ENCODE results near the gene IGFBP4. TPM values are rescaled to one million over a fixed set of nuclear protein-coding genes. Genes with fewer than 3 reads are reported as not detected.

The IGFBP4 gene
- total and polyA plus RNA-seq, 2 of the 4 experiments (the other 2 are of a cell fraction), result 308 to 1,187 TPM

DNA sequence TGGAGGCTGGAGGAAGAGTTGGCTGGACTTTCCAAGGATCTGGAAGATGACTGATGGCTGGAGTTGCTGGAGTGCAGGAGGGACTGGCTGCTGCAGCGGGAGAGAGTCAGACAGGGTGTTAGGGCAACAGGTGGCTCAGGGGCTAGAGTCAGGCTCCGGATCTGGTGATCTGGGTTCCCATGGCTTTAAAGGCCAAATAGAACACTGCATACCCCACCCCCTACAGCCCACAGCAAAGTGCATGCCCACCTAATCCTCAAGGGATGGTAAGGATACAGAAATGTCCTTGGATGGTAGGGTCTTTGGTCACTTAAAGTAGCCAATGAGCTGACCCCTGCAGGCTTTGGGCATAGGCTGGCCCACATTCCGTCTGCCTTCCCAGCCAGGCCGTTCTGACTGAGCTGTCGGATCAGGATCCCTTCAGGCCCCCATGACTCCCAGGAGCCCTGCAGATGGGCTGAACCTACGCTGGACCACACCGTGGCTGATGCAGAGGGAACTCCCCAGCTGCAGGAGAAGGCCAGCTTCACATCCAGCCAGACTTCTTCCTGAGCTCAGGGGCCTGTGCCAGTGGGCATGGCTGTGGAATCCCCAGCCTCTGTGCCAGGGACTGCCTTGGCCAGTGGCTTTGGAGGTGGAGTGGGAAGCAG, 44.2 kb downstream of the IGFBP4 start:
- Histone ChIP-seq H3K79me1 (ENCODE audit: low read depth in 1 of 2, low read length in 2 of 2) (peaks cover 0 to 25% of the 10 kb centered on the region in 2 experiments; a peak in 3 of 4 replicates), H3K4ac (ENCODE audit: low read depth, low read length) (peak overlapping the region; percentile 99), H2AK9ac (replicated peaks; ENCODE audit: low read depth, low read length, poor library complexity) (peak overlapping the region; percentile 22), H3K18ac (ENCODE audit: low read depth, low read length) (peak overlapping the region; percentile 96), H2BK120ac (ENCODE audit: low read depth, low read length) (peak overlapping the region; percentile 100), H3K9me3 (ENCODE audit: control insufficient read depth, insufficient read depth, low read length) (no peaks in the 10 kb centered on the region), H3K36me3 (ENCODE audit: control insufficient read depth, insufficient read depth, low read length) (no peaks in the 10 kb centered on the region), H3K9ac (ENCODE audit: low read depth, low read length) (peak overlapping the region; percentile 40), H3K23ac (ENCODE audit: low read depth, low read length) (peak overlapping the region; percentile 98), H3K56ac (ENCODE audit: extremely low read depth, insufficient read depth, low read length) (peak overlapping the region; percentile 97), H3K27me3 (ENCODE audit: control insufficient read depth, insufficient read depth, low read length) (no peaks in the 10 kb centered on the region), H2AK5ac (ENCODE audit: low read depth, low read length) (peak overlapping the region; percentile 81), H3K27ac (ENCODE audit: insufficient read depth, low read length) (peak overlapping the region; percentile 89), H4K20me1 (ENCODE audit: insufficient read depth, low read length) (no peaks in the 10 kb centered on the region), H4K91ac (ENCODE audit: insufficient read depth, low read depth, low read length) (peak overlapping the region; percentile 100), H3K4me3 (ENCODE audit: insufficient read depth, low read depth, low read length) (no peak overlapping the region), H3K4me2 (ENCODE audit: low read depth, low read length) (no peak overlapping the region), H4K8ac (ENCODE audit: low read depth in 2 of 2, low read length in 2 of 2) (peak overlapping the region; percentile 90 to 98), H2BK20ac (ENCODE audit: low read depth, low read length) (peak overlapping the region; percentile 100), H2BK15ac (ENCODE audit: low read depth, low read length) (peak overlapping the region; percentile 96; the same call in 2 of the 3 replicates), H4K5ac (ENCODE audit: low read depth, low read length) (peak overlapping the region; percentile 68), H3K14ac (replicated peaks; ENCODE audit: low read depth, low read length) (peak overlapping the region; percentile 96), H2BK5ac (ENCODE audit: low read depth, low read length, poor library complexity, severe bottlenecking) (peak overlapping the region; percentile 99), H3K4me1 (ENCODE audit: control insufficient read depth, insufficient read depth, low read length) (peaks cover 51% of the 10 kb centered on the region), H2AFZ (replicated peaks; ENCODE audit: low read length, poor library complexity) (peak overlapping the region; percentile 71), H3K9me1 (ENCODE audit: insufficient read depth, low read length) (peaks cover 48% of the 10 kb centered on the region)
- no TSS peak for BruUV-seq (replicated peaks)
- 80% methylated on average over 2 of the region's 7 CpGs; no CpG with 5 or more reads in 1 of the 2 experiments for WGBS, 2 experiments (ENCODE audit: extremely low coverage in 2 of 2, insufficient read length in 1 of 2)
- in situ Hi-C loops (cut with MboI; ENCODE audit: low sequenced_read_pairs) (no loop called here), intact Hi-C loops (cut with micrococcal nuclease) (no loop called here), dilution Hi-C loops (cut with HindIII; ENCODE audit: low sequenced_read_pairs, unreplicated experiment) (no loop called here)
- DNase-seq (no peak), ATAC-seq (ENCODE audit: low read depth) (no peak)
- TF ChIP-seq ELK1 (IDR thresholded peaks at IDR 0.05; ENCODE audit: borderline replicate concordance, low read depth, low read length) (no peak), USF2 (IDR thresholded peaks at IDR 0.05; ENCODE audit: low read depth, low read length) (no peak)
- ChIA-PET POLR2A (ENCODE audit: unreplicated experiment) (no interaction called here), CTCF (interaction anchor here (0.9 kb wide), 1 partner anchor 11 kb away, joined by 3 read pairs; no protein-coding TSS in a partner anchor)
